CD4-positive, alpha-beta T cell treated with Interleukin-4 for 4 hours (primary cell): ENCODE measurements around the gene RASSF3.
A peak's percentile ranks its signal among the peaks of the same experiment; 100 is the strongest.

Experiments used
- DNase-seq: peaks from one replicate; pipeline ENCODE4 v3.0.0-alpha.2; 2020

The RASSF3 gene

GRCh38 chr12:64695550-64695949 is 85.3 kb downstream of the RASSF3 start:
- DNase-seq, result no peak

- DNase-seq, result no peak
These were observed 85.9 kb downstream of the RASSF3 start for GRCh38 chr12:64696080-64696741.

DNA sequence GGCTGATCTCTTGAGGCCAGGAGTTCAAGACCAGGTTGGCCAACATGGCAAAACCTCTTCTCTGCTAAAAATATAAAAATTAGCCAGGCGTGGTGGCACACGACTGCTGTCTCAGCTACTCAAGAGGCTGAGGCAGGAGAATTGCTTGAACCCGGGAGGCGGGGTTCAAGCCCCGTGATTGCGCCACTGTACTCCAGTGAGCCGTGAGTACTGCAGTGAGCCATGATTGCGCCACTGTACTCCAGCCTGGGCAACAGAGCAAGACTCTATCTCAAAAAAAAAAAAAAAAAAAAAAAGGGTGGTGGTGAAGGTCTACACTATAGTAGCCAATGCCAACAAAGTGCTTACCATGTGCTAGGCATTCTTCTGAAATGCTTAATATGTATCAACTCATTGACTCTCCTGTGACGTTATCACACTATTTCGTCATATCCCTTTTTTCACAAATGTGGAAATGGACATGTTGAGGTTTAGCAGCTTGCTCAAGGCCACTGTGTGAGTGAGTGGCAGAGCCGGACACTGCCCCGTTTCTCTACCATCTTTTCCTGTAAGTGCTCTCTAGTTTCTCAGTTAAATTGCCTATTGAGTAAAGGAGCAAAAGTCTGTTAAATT is 89.3 kb downstream of the RASSF3 start:
- no peak for DNase-seq

- no peak for DNase-seq
These were observed 90.2 kb downstream of the RASSF3 start for GRCh38 chr12:64700532-64700931.

GRCh38 chr12:64701283-64701682 is 91.0 kb downstream of the RASSF3 start:
- no peak for DNase-seq

DNA sequence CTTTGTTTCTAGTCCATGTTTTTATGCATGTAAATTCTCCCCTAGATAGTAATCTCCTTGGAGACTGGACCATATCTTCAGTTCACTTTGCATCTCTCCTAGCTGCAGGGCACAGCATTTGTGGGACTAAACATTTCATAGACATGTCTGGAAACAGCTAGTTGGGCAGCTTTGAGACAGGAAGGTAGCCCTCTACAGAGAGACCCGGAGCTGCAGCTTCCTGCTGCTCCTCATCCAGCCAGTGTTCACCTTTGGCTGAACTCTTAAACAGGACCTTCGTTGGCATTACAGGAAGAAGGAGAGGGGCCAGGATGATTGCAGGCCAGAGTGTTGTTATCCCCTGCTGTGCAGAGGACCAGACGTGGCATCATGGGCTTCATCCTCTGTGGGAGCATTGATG is 96.0 kb downstream of the RASSF3 start:
- DNase-seq, result no peak

- DNase-seq, result no peak
These were observed 96.6 kb downstream of the RASSF3 start for GRCh38 chr12:64706857-64707256.

DNA sequence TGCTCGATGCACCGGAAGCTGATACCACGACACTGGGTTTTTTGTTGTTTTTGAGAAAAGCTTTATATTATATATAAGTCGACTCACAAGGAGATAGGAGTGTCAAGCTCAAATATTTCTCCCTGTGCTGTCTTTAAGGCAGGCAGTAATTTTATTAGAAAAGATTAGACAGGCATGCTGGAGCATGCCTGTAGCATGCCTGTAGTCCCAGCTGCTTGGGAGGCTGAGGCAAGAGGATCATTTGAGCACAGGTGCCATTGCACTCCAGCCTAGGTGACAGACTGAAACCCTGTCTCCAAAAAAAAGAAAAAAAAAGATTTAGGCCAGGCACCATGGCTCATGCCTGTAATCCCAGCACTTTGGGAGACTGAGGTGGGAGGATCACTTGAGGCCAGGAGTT is 97.1 kb downstream of the RASSF3 start:
- DNase-seq, result no peak

DNA sequence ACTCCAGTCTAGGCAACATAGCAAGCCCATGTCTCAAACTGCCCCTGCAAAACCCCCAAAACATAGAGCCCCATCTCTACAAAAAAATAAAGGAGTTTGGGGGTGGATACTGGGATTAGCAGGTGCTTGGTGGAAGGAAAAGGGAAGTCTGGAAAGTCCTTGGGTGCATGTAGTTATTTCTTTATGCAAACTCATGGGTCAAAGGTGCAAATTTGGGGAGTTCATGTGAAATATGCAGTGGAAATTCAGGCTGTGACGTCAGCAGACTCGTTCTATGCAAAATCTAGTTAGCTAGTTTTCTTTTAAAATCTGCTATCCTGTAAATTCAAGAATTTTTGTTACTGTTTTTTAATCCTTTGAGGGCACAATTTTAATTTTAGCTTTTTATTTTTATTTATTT is 97.6 kb downstream of the RASSF3 start:
- DNase-seq, result no peak

DNA sequence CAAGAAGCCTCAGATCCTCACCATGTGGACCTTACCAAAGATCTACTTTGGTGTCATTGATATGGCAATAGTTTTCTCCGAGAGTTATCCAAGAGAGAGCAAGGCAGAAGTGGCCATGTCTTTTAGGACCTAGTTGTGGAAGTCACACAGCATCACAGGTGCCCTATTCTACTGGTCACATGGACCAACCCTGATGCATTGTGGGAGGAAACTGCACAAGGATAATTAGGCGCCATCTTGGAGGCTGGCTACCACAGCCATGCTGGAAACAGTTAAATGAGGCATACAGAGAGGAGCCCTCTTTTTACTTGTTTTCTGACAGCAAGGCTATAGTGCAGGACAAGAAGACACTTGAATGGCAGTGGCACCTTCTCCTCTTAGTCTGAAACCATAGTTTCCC is 99.1 kb downstream of the RASSF3 start:
- no peak for DNase-seq

GRCh38 chr12:64713376-64713775 is 103.1 kb downstream of the RASSF3 start:
- DNase-seq, result no peak

DNA sequence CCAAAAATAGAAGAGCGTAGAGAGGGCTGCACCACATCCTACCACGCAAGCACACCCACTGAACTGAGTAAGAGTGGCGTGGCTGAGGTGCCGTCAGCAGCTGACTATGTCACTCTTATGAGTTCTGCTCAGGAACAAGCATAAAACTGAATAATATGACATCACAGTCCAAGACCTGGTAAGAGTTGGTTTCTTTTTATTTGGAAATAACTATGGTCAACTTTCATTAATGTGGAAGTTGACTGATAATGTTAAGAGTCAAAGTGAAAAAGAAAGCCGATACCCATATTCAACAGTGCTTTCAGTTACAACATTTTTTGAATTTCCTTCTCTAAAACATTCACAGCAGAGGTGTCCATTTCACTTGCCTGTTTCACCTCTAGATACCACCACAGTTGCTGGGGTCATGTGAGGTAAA is 104.3 kb downstream of the RASSF3 start:
- DNase-seq, result peak; percentile 49

DNA sequence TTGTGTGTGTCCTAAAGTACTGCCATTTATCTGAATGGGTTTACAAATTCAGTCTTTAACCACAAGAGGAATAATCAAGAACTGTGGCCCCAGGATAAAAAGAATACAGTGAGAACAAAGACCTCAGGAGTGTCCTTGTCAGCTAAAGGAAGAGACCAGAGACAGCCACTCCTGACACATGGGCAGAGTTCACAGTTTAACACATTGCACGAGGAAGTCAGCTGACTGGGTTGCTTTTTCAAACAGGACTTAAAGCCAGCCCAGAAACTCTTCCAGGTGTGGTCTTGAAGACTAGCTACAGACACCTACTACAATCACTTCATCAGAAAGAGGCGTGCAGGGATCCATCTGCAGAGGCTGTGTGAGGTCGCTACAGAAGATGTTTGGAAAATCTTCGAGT is 106.1 kb downstream of the RASSF3 start:
- no peak for DNase-seq

DNA sequence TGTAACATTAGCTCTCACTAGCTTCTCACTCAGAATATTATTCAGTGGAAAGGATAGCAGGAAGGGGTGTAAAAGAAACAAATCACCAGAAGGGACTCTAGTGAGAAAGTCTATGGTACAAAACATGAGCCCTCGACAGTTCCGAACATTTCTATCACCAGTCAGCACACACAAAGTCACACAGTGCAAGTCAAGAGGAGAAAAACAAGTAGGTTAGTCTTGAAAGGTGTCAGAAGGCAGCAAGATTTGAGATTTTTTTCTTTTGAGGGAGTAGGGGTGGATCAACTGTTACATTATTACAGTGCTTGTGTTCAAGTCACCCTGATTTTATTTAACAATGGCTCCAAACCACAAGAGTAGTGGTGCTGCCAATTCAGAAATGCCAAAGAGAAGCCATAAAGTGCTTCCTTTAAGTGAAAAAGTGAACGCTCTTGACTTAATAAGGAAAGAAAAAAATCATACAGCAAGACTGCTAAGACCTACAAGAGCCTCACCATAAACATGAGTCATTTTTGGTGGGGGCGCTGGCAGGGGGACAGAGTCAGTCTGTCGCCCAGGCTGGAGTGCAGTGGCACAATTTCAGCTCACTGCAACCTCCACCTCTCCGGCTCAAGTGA is 106.7 kb downstream of the RASSF3 start:
- DNase-seq, result no peak

DNA sequence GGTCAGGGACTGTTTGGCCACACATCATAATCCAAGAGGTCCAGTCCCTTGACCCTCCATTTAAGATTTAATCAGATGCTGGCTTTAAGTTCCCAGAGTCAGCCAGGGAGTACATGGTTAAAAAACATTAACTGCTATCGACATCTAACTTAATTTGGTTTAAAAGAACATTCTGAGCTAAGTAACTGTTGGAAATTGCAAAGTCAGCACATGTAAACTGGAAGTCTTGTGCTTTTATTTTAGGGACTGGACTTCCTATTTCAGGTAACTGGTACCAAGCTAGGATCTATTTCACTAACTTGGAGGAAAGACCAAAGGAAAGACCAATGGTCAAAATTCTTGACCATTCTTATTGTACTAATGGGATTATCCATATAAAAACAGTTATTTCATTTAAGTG is 108.4 kb downstream of the RASSF3 start:
- no peak for DNase-seq

GRCh38 chr12:64720884-64721283 is 110.6 kb downstream of the RASSF3 start:
- DNase-seq, result no peak

GRCh38 chr12:64722835-64723234 is 112.5 kb downstream of the RASSF3 start:
- no peak for DNase-seq

- DNase-seq, result no peak
These were observed 113.3 kb downstream of the RASSF3 start for GRCh38 chr12:64723630-64724029.

DNA sequence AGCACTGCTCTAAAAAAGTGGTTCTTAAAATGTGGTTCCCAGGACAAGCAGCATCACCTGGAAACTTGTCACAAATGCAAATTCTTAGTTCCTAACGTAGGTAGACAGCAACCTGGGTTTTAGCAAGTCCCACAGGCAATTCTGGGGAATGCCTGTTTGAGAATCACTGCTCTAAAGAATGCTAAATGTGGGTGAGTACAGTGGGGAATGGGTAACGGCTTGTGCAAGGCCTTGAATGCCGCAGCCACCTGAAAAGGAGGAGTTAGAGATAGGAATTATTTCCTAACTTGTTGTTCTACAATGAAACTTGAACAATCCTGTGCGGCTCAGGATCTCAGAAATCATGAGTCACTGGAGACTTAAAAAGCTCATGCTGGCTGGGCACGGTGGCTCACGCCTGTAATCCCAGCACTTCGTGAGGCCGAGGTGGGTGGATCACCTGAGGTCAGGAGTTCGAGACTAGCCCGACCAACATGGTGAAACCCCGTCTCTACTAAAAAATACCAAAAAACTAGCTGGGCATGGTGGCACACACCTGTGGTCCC is 114.0 kb downstream of the RASSF3 start:
- DNase-seq, result no peak

DNA sequence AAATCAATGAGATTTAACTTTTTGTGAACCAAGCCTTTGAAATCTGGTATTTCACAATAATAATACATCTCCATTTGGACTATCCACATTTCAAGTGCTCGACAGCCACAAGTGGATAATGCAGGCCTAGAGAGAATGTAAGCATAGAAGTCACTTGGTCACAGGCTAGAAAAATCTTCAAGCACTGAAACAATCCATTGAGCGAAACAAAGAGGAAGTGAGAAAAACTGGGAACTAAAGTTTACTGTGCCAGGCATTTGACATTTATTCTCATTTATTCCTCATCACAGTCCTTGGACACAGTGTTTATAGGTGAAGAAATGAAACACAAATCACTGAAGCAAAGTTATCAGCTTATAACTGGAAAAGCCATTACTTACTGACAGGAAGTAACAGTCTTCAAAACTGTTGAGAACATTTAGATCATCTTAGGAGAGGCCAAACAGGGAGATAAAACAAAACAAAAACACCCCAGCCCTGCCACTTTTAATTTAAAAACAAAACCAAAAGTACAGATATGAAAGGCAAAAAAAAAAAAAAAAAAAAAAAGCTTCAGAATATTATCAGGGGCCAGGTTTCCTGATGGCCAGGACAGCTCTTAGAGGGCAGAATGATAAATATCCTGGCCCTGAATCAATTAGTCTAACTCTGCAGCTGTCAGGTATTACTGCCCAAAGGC is 119.8 kb downstream of the RASSF3 start:
- no peak for DNase-seq

GRCh38 chr12:64730588-64730969 is 120.3 kb downstream of the RASSF3 start:
- no peak for DNase-seq

DNA sequence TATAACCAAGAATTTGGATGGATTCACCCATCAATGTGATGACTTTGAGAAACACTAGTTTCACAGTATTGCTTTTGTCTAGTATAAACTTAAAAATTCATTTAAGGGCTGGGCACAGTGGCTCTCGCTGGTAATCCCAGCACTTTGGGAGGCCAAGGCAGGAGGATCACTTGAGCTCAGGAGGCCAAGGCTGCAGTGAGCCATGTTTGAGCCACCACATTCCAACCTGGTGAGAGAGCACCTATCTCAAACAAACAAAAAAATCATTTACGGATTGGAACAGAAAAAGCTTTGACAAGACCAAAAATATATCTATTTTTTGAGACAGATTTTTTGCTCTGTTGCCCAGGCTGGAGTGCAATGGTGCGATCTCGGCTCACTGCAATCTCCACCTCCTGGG is 121.4 kb downstream of the RASSF3 start:
- DNase-seq, result no peak

DNA sequence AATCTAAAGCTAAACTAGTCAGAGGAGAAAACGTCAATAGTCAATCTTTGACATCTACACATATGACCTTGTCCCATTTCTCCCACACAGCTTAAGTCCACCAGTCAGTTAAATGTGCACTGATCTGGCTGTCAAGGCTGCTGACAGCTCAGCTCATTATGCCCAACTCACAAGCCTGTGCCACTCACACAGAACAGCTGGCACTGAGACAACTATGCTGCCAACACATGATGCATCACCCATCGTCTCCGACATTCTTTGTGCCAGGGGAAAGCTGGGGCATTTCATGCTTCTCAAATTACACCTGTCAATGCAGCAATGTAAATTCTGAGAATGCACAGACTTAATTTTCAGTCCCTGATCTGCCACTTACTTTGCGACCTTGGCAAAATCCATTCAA is 123.6 kb downstream of the RASSF3 start:
- no peak for DNase-seq

- DNase-seq, result no peak
These were observed 125.1 kb downstream of the RASSF3 start for GRCh38 chr12:64735442-64735841.
